GM19239 (cell line): ENCODE measurements around the gene SEC23A.
A peak's percentile ranks its signal among the peaks of the same experiment; 100 is the strongest.
"Not testable (repeated sequence)": the region's sequence is repeated elsewhere in the genome, so short reads cannot be mapped to it uniquely, and the experiment has no call there.

Experiments used
- DNase-seq: peaks from one replicate; pipeline ENCODE4 v3.0.0; 2011; ENCODE audit warnings: low spot score; ENCODE audit not compliant: insufficient read length
- FAIRE-seq: peaks from 2 replicates; lab custom pipeline; 2011; peaks lifted over from hg19 to GRCh38; lab: Jason Lieb, UNC

Gene SEC23A

GRCh38 chr14:39097159-39097558 is 5.9 kb downstream of the SEC23A start:
- no peak for FAIRE-seq
- DNase-seq: no peak

- DNase-seq (no peak), FAIRE-seq (no peak)
Observed at GRCh38 chr14:39094515-39094914, 8.5 kb downstream of the SEC23A start.

- FAIRE-seq: peak; percentile 82
- no peak for DNase-seq
Observed at GRCh38 chr14:39091716-39092115, 11.3 kb downstream of the SEC23A start.

GRCh38 chr14:39090548-39091111 is 12.4 kb downstream of the SEC23A start:
- FAIRE-seq (no peak), DNase-seq (no peak)

- FAIRE-seq: no peak
Observed at GRCh38 chr14:39087493-39087892, 15.5 kb downstream of the SEC23A start.

GRCh38 chr14:39085933-39086332 is 17.1 kb downstream of the SEC23A start:
- DNase-seq (no peak), FAIRE-seq (no peak)

More at GRCh38 chr14:39087493-39087892, 15.5 kb downstream of the SEC23A start:
- DNase-seq: no peak

GRCh38 chr14:39083127-39083526 is 19.9 kb downstream of the SEC23A start:
- FAIRE-seq (no peak), DNase-seq (no peak)

GRCh38 chr14:39080886-39081285 is 22.1 kb downstream of the SEC23A start:
- FAIRE-seq: peak; percentile 54

GRCh38 chr14:39071096-39071495 is 31.9 kb downstream of the SEC23A start:
- FAIRE-seq (no peak), DNase-seq (no peak)

More at GRCh38 chr14:39080886-39081285, 22.1 kb downstream of the SEC23A start:
- no peak for DNase-seq

- DNase-seq (no peak), FAIRE-seq (no peak)
Observed at GRCh38 chr14:39069923-39070322, 33.1 kb downstream of the SEC23A start.

- not testable (repeated sequence) for DNase-seq, FAIRE-seq
Observed at GRCh38 chr14:39069169-39069805, 33.7 kb downstream of the SEC23A start.

GRCh38 chr14:39060818-39061437 is 42.1 kb downstream of the SEC23A start:
- FAIRE-seq (peak; percentile 67), DNase-seq (peak; percentile 25)

- no peak for DNase-seq
Observed at GRCh38 chr14:39055786-39056474, 47.1 kb downstream of the SEC23A start.

GRCh38 chr14:39052869-39053454 is 50.1 kb downstream of the SEC23A start:
- FAIRE-seq: not testable (repeated sequence)

More at GRCh38 chr14:39055786-39056474, 47.1 kb downstream of the SEC23A start:
- FAIRE-seq: no peak

GRCh38 chr14:39050389-39050788 is 52.6 kb downstream of the SEC23A start:
- DNase-seq (no peak), FAIRE-seq (no peak)

More at GRCh38 chr14:39052869-39053454, 50.1 kb downstream of the SEC23A start:
- not testable (repeated sequence) for DNase-seq

GRCh38 chr14:39045889-39046288 is 57.1 kb downstream of the SEC23A start:
- not testable (repeated sequence) for DNase-seq, FAIRE-seq

GRCh38 chr14:39043352-39043943 is 59.6 kb downstream of the SEC23A start:
- DNase-seq: no peak
- no peak for FAIRE-seq

- no peak for DNase-seq
- no peak for FAIRE-seq
Observed at GRCh38 chr14:39040529-39040928, 62.5 kb downstream of the SEC23A start.

- DNase-seq (no peak), FAIRE-seq (no peak)
Observed at GRCh38 chr14:39038542-39038941, 64.5 kb downstream of the SEC23A start.

GRCh38 chr14:39036760-39037159 is 66.3 kb downstream of the SEC23A start:
- FAIRE-seq (no peak), DNase-seq (no peak)
